Cardiac septum (tissue), 1 donor: Measurements from ENCODE around the gene CBFA2T2. TPM values are rescaled to one million over a fixed set of nuclear protein-coding genes. Genes with fewer than 3 reads are reported as not detected.
"Not testable (repeated sequence)": the region's sequence is repeated elsewhere in the genome, so short reads cannot be mapped to it uniquely, and the experiment has no call there.

ENCODE experiments used
- DNase-seq: peaks from one replicate; pipeline ENCODE4 v3.0.0-alpha.2; 2020; ENCODE audit warnings: low spot score
- intact Hi-C: fragments of 100-400 bp; cut with DNase I; formaldehyde crosslinking; loops from one replicate; pipeline ENCODE4 v1.14.0; 2022
- total RNA-seq: library from RNA; stranded (reverse); fragmentation: NEBNext Ultra II Directional; extraction: Animal tissue kit (Norgen Biotek cat#: 25700); gene quantifications from one replicate; pipeline ENCODE4 v1.2.1, GENCODE V29; 2021
- donor health status: DM: no; HTN: no; CAD: no.

CBFA2T2 gene
- total RNA-seq, 1 donor from 2014 or later, result 11.2 TPM

DNA sequence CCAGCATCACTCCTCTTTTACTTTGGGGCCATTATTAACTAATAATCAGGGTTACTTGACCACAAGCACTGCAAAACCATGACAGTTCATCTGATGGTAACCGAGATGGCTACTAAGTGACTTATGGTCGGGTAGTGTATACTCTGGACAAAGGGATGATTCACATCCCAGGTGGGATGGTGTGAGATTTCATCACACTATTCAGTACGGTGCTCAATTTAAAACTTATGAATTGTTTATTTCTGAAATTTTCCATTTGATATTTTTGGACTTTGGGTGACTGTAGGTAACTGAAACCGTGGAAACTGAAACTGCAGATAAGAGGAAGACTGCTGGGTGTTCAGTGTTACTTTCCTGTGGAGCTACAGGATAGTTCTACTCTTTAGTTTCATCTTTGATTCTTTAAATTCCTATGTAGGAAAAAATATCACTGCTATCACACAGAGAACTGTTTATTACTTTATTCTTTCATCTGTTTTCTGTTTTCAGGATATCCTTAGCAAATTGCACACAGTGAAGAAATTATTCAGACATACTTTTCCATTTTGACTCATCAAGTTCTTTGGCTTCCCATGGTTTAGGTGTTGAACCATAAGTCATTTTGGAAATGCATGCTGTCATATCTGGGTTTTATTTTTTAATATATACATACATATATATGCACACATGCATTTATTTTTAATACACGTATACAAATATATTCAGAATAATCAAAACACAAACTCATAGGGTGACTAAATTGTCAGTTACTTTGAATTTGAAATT lies 113.1 kb downstream of the CBFA2T2 start:
- DNase-seq, result no peak
- intact Hi-C loops, result no loop called here

GRCh38 chr20:33604084-33604990 lies 114.4 kb downstream of the CBFA2T2 start:
- intact Hi-C loops, result no loop called here
- DNase-seq, result no peak

GRCh38 chr20:33604991-33605370 lies 115.1 kb downstream of the CBFA2T2 start:
- no peak for DNase-seq
- intact Hi-C loops, result no loop called here

GRCh38 chr20:33606118-33606771 lies 116.3 kb downstream of the CBFA2T2 start:
- DNase-seq, result no peak
- intact Hi-C loops, result no loop called here

GRCh38 chr20:33609504-33609903 lies 119.6 kb downstream of the CBFA2T2 start:
- no peak for DNase-seq
- intact Hi-C loops, result no loop called here

GRCh38 chr20:33611106-33611505 lies 121.2 kb downstream of the CBFA2T2 start:
- intact Hi-C loops, result no loop called here
- DNase-seq, result no peak

GRCh38 chr20:33612001-33612400 lies 122.1 kb downstream of the CBFA2T2 start:
- DNase-seq, result no peak
- intact Hi-C loops, result no loop called here

DNA sequence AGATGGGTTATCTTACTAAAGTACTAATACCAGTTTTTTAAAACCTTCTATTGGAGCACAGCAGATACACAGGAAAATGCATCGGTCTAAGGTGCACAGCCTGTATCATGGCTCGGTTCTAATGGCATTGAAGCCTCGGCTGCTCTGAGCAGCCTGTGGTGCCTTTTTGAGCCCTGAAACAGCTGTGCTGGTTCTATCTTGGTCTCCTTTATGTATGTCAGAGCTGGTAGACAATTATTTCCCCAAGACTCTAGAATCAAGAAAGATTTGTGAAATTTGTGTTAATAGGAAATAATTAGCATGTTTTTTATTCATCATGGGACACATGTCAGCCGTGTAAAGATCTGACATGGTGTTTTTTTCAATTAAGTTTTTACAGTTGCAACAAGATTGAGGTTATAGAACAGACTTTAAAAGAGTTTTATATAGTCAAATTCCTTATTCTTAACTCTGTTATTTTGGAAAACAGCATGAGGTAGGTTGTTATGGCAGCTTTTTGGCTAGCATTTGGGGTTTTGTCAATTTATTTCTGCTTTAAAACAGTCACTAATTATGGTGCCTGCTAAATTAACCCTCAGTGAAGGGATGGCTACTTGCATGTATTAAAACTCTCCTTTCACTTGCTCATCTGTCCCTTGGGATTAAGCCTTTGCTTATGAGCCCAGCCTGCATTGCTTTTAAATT lies 132.0 kb downstream of the CBFA2T2 start:
- intact Hi-C loops, result no loop called here
- DNase-seq, result no peak

- no peak for DNase-seq
- intact Hi-C loops, result no loop called here
These were observed 132.9 kb downstream of the CBFA2T2 start for GRCh38 chr20:33622705-33623365.

GRCh38 chr20:33624399-33624798 lies 134.5 kb downstream of the CBFA2T2 start:
- no peak for DNase-seq
- intact Hi-C loops, result no loop called here

GRCh38 chr20:33626190-33626589 lies 136.3 kb downstream of the CBFA2T2 start:
- DNase-seq, result no peak
- intact Hi-C loops, result no loop called here

GRCh38 chr20:33627577-33628216 lies 137.8 kb downstream of the CBFA2T2 start:
- DNase-seq, result no peak
- intact Hi-C loops, result no loop called here

DNA sequence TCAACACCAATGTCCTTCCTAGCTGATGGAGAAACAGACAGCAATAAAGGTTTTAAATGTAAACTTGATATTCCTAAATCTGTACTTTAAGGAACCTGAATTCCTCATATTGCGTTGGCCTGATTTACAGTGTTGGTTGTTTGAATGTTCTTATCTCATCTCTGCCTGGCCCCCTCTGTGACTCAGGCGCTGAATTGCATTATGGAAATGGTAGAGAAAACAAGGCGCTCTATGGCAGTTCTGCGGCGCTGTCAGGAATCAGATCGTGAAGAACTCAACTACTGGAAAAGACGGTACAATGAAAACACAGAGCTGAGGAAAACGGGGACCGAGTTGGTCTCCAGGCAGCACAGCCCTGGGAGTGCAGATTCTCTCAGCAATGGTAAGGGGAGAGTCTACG lies 139.6 kb downstream of the CBFA2T2 start:
- DNase-seq, result no peak
- intact Hi-C loops, result no loop called here

DNA sequence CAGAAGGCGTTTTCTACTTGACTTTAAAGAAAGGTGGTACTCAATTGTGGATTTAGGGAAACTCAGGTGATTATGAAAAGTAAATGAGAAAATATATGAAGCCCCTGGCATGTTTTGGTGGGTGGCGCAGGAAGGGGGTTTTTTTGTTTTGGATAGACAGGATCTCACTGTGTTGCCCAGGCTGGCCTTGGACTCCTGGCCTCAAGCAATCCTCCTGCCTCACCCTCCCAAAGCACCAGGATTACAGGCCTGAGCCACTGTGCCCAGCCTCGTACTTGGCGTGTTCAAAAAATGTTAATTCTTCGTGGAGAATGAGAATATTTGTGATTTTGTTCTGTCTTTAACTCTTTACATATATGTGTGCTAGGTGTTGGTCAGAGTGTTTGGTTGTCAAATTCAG lies 140.1 kb downstream of the CBFA2T2 start:
- intact Hi-C loops, result no loop called here
- DNase-seq, result no peak

DNA sequence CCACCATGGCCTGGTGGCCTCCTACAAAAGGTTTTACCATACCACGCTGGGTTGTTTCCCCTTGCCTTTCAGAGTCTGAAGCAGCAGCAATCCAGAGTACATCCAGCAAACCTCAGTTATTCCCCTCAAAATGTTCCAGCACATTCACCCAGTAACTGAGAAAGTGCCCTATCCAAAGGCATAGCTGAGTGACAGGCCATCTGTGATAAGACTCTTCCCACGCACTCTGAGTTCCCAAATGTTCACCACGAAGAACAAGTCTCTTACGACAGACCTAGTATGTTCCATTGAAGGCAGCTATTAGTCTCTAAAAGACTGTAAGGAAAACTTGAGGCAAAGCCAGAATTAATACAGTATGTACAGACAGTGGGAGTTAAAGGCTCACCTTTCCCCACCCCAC lies 140.6 kb downstream of the CBFA2T2 start:
- intact Hi-C loops, result no loop called here

DNA sequence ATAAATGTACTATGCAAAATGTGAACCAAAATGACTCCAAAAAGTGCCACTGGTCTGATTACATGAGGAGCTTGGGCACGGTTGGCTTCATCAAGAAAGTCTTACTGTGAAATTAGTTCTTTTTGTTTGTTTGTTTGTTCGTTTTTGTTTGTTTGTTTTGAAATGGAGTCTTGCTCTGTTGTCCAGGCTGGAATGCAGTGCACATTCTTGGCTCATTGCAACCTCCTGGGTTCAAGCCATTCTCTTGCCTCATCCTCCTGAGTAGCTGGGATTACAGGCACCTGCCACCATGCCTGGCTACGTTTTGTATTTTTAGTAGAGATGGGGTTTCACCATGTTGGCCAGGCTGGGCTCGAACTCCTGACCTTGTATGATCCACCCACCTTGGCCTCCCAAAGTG lies 142.0 kb downstream of the CBFA2T2 start:
- intact Hi-C loops, DNase-seq: not testable (repeated sequence)

More for the DNA sequence above, 140.6 kb downstream of the CBFA2T2 start:
- DNase-seq, result no peak

DNA sequence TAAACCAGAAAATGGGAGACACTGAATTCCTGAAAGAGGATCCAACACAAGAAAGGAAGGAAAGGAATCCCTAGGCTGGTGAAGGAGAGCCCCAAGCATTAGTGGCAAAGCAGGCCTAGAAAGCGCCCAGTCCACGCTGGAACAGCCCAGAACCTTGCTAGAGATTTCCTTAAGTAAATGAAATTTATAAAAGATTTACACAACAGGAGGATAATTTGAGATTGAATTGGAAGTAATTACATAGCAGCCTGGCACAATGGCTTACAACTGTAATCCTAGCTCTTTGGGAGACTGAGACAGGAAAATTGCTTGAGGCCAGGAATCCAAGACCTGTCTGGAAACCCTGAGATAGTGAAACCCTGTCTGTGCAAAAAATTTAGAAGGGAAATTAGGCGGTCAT lies 145.4 kb downstream of the CBFA2T2 start:
- intact Hi-C loops, result no loop called here

DNA sequence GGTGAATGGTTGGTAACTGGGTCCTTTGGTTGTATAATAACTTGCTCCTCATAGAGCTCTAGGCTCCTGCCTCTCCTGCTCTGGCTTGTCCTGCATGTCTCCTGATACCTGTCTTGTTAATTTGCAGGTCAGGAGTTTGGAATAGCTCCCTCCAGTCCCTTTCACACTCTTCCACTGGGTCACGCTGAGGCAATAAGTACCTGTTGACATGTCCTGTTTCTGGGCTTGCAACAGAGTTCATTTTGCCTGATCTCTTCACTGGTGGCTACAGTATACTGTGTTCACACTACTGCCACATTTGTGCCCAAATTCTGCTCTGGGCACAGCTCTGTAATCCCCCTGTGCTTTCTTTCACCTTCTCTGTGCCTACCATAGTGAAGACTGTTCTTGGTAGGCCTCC lies 146.9 kb downstream of the CBFA2T2 start:
- DNase-seq, result no peak
- intact Hi-C loops, result no loop called here

More for the DNA sequence above, 145.4 kb downstream of the CBFA2T2 start:
- no peak for DNase-seq

DNA sequence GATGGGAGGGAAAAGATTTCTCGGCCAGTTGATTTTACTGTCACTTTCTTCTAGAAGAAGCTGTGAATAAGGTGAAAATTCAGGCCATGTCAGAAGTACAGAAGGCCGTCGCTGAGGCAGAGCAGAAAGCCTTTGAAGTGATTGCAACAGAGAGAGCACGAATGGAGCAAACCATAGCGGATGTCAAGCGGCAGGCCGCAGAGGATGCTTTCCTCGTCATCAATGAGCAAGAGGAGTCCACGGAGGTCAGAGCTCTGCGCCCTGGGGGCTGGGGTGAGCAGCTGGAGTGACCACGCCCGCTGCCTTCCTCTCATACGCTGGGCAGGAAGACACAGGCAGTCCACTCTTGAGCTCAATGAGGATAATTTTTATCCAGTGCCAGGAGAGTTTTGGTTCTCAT lies 150.4 kb downstream of the CBFA2T2 start:
- intact Hi-C loops, result no loop called here
- DNase-seq, result no peak
